K562 (cell line): ENCODE results near the gene PRC1. TPM values are rescaled to one million over a fixed set of nuclear protein-coding genes. Genes with fewer than 3 reads are reported as not detected.

Experiments used
- ATAC-seq: fragments of 200-7000 bp; cut with Tn5 transposase; 3 replicates; pipeline ENCODE4 v1.9.1; 2020; ENCODE audit warnings: moderate library complexity
- BruUV-seq: library from RNA; stranded (reverse); fragments of 400-500 nt; replicated peaks from 2 replicates; lab custom pipeline; 2021; lab: Mats Ljungman, UMichigan
- CTCF ChIA-PET: fragments of 300-600 bp; formaldehyde crosslinking; extraction: SDS; loops from one replicate; lab custom pipeline; 2021; ENCODE audit warnings: low intra/inter-chr PET ratio; lab: Yijun Ruan, JAX
- POLR2A ChIA-PET: fragments of 300-600, 350-650 bp; sonication (Branson Sonifier 250); formaldehyde crosslinking; extraction: SDS; loops from one replicate; lab custom pipeline; 2021; ENCODE audit warnings: antibody characterized with exemption, inconsistent platforms; lab: Yijun Ruan, JAX
- DNase-seq, 4 experiments: peaks; one replicate each; pipeline versions ENCODE4 v3.0.0 to v3.0.0-alpha.2; 2011 to 2018; ENCODE audit warnings: low spot score in 3 of 4, mixed read lengths in 3 of 4; ENCODE audit errors: extremely low read depth in 1 of 4
- FAIRE-seq: peaks from 2 replicates; lab custom pipeline; 2011; peaks lifted over from hg19 to GRCh38; lab: Jason Lieb, UNC
- H2AFZ ChIP-seq: 2 replicates; pipeline ENCODE4 v1.6.0; 2011; ENCODE audit warnings: low read depth, low read length, control low read depth, inconsistent platforms
- H3K27ac ChIP-seq: fragments of 200-600 bp; 3 replicates; pipeline ENCODE4 v1.8.0; 2011; ENCODE audit warnings: low read depth, mild to moderate bottlenecking, control low read depth, inconsistent platforms, low read length, moderate library complexity, mixed read lengths; ENCODE audit errors: extremely low read depth
- H3K27me3 ChIP-seq, 2 experiments: fragments of 300-600 bp in 1 of 2; 2 replicates in 1 of 2; 3 replicates in 1 of 2; pipeline versions ENCODE4 v1.6.0 to v1.8.0; 2011; ENCODE audit warnings: inconsistent platforms in 2 of 2, low read length in 2 of 2, mild to moderate bottlenecking in 1 of 2, mixed read lengths in 1 of 2, moderate library complexity in 1 of 2; ENCODE audit not compliant: control insufficient read depth in 2 of 2, insufficient read depth in 2 of 2
- H3K36me3 ChIP-seq: fragments of 300-600 bp; 3 replicates; pipeline ENCODE4 v1.8.0; 2011; ENCODE audit warnings: mild to moderate bottlenecking, low read length, inconsistent platforms; ENCODE audit not compliant: control insufficient read depth, insufficient read depth
- H3K4me1 ChIP-seq, 2 experiments: fragments of 200-600 bp in 1 of 2; replicated peaks in 1 of 2; 2 replicates in 1 of 2; 3 replicates in 1 of 2; pipeline versions ENCODE4 v1.5.1 to v1.8.0; 2011; ENCODE audit warnings: inconsistent platforms in 2 of 2, low read length in 2 of 2, mild to moderate bottlenecking in 1 of 2, mixed read lengths in 1 of 2, moderate library complexity in 1 of 2; ENCODE audit not compliant: control insufficient read depth in 2 of 2, insufficient read depth in 2 of 2
- H3K4me2 ChIP-seq: 2 replicates; pipeline ENCODE4 v1.6.1; 2011; ENCODE audit warnings: low read length, control low read depth, inconsistent platforms, mixed read lengths; ENCODE audit not compliant: insufficient read depth
- H3K4me3 ChIP-seq: fragments of 200-600 bp; sonication (generic), shearing (Covaris generic); 2 replicates; pipeline ENCODE4 v1.5.1; 2016; ENCODE audit warnings: control low read depth, inconsistent platforms
- H3K79me2 ChIP-seq: fragments of 200-600 bp; 3 replicates; pipeline ENCODE4 v1.8.0; 2011; ENCODE audit warnings: low read length, inconsistent platforms; ENCODE audit not compliant: control insufficient read depth, insufficient read depth
- H3K9ac ChIP-seq, 2 experiments: 2 replicates each; pipeline versions ENCODE4 v1.6.0 to v1.6.1; 2011; ENCODE audit warnings: low read depth in 2 of 2, low read length in 2 of 2, control low read depth in 1 of 2, inconsistent platforms in 1 of 2, mild to moderate bottlenecking in 1 of 2, mixed read lengths in 1 of 2; ENCODE audit not compliant: insufficient read depth in 1 of 2
- H3K9me1 ChIP-seq: one replicate; pipeline ENCODE4 v1.6.0; 2011; ENCODE audit warnings: inconsistent platforms, mild to moderate bottlenecking, low read length, moderate library complexity; ENCODE audit not compliant: control insufficient read depth, insufficient read depth
- H3K9me3 ChIP-seq: replicated peaks from 2 replicates; pipeline ENCODE4 v1.5.1; 2011; ENCODE audit warnings: low read depth, low read length, inconsistent platforms; ENCODE audit not compliant: control insufficient read depth, insufficient read depth
- H4K20me1 ChIP-seq: replicated peaks from 2 replicates; pipeline ENCODE4 v1.6.1; 2011; ENCODE audit warnings: low read length, inconsistent platforms, mixed read lengths; ENCODE audit not compliant: control insufficient read depth, insufficient read depth
- ARID1B ChIP-seq: fragments of 450-650 bp; IDR thresholded peaks from 2 replicates; pipeline ENCODE4 v1.6.1; 2016; ENCODE audit warnings: antibody characterized with exemption, mild to moderate bottlenecking, inconsistent platforms
- E2F3 ChIP-seq: fragments of 250-450 bp; sonication (Bioruptor Pico); IDR thresholded peaks from 2 replicates; pipeline ENCODE4 v1.4.0; 2020; ENCODE audit warnings: mild to moderate bottlenecking
- HDAC3 ChIP-seq: fragments of 450-650 bp; IDR thresholded peaks from 2 replicates; pipeline ENCODE4 v1.6.1; 2018; ENCODE audit warnings: borderline replicate concordance, mild to moderate bottlenecking, moderate library complexity; ENCODE audit not compliant: partially characterized antibody
- LEF1 ChIP-seq: fragments of 450-650 bp; IDR thresholded peaks from 2 replicates; pipeline ENCODE4 v1.6.1; 2016; ENCODE audit warnings: mild to moderate bottlenecking
- MEIS2 ChIP-seq: fragments of 450-650 bp; IDR thresholded peaks from 2 replicates; pipeline ENCODE4 v1.6.1; 2014; ENCODE audit warnings: mild to moderate bottlenecking; ENCODE audit not compliant: partially characterized antibody
- RBM14 ChIP-seq: fragments of 200-400 bp; formaldehyde crosslinking; IDR thresholded peaks from 2 replicates; pipeline ENCODE4 v1.6.1; 2018; ENCODE audit warnings: low read depth, mild to moderate bottlenecking, low read length, moderate library complexity, borderline replicate concordance; ENCODE audit not compliant: insufficient read depth
- ZNF12 ChIP-seq: sonication (generic); formaldehyde crosslinking; IDR thresholded peaks from 2 replicates; pipeline ENCODE4 v1.4.0; 2020; ENCODE audit warnings: mild to moderate bottlenecking, missing genetic modification reagents
- ZNF146 ChIP-seq: IDR thresholded peaks from one replicate; pipeline ENCODE4 v1.6.1; 2018; ENCODE audit warnings: missing compliant biosample characterization; ENCODE audit not compliant: unreplicated experiment
- ZNF24 ChIP-seq: fragments of 450-650 bp; IDR thresholded peaks from 2 replicates; pipeline ENCODE4 v1.6.1; 2016
- ZNF316 ChIP-seq: fragments of 450-650 bp; IDR thresholded peaks from 2 replicates; pipeline ENCODE4 v1.6.1; 2016
- ZNF780A ChIP-seq: fragments of 250-450 bp; sonication (Bioruptor Pico); IDR thresholded peaks from 2 replicates; pipeline ENCODE4 v1.5.0; 2021; ENCODE audit warnings: mild to moderate bottlenecking
- WGBS: fragments of 100-300 bp; shearing (Covaris generic); methylation state at CpG from one replicate; pipeline ENCODE4 v1.1.6; 2016; ENCODE audit warnings: low coverage, mixed read lengths; ENCODE audit not compliant: insufficient coverage; ENCODE audit errors: missing lambda C conversion rate; 5-methylcytosine and 5-hydroxymethylcytosine counted together
- in situ Hi-C: fragments of 300-500 bp; cut with MboI; formaldehyde crosslinking; loops from 4 replicates; pipeline ENCODE4 v1.15.0; 2018; ENCODE audit warnings: inconsistent platforms, mixed read lengths
- intact Hi-C: fragments of 100-400 bp; cut with micrococcal nuclease; formaldehyde crosslinking; loops from 2 replicates; pipeline ENCODE4 v1.14.2; 2022
- polyA plus RNA-seq, 8 experiments: library from polyadenylated mRNA; depleted of rRNA in 4 of 8; stranded (reverse) in 5 of 8; unstranded in 3 of 8; fragments of >200 nt; fragmentation: Nextera tagmentation in 2 of 8; fragmentation: Illumina TruSeq in 1 of 8; extraction: Ambion mirVana in 2 of 8; extraction: Trizol in 1 of 8; gene quantifications; 2 replicates each; pipeline versions ENCODE4 v1.2.1 to v1.2.3, GENCODE V29; 2011 to 2014; ENCODE audit warnings: inconsistent platforms in 1 of 8, missing spikeins in 1 of 8
- total RNA-seq, 7 experiments: library from RNA; depleted of rRNA in 6 of 7; stranded (reverse); fragments of >200 nt in 6 of 7; fragmentation: Illumina TruSeq in 2 of 7; extraction: Trizol in 2 of 7; gene quantifications; 2 replicates each; pipeline versions ENCODE4 v1.2.1 to v1.2.3, GENCODE V29; 2011 to 2021; ENCODE audit warnings: low replicate concordance in 1 of 7
- TF ChIP-seq, protein P1 (sequence below): IDR thresholded peaks from 2 replicates; pipeline ENCODE4 v1.6.1; 2016; ENCODE audit warnings: missing genetic modification characterization, missing compliant biosample characterization
- TF ChIP-seq, protein P2 (sequence below): fragments of 250-450 bp; sonication (Bioruptor Pico); IDR thresholded peaks from 2 replicates; pipeline ENCODE4 v1.8.0; 2021; ENCODE audit warnings: moderate library complexity, mild to moderate bottlenecking, inconsistent platforms

Gene PRC1
- total and polyA plus RNA-seq, 9 of the 15 experiments (the other 6 are each of a cell fraction or from before 2014, with no cell fraction given) = 156 to 391 (median 240) TPM

DNA sequence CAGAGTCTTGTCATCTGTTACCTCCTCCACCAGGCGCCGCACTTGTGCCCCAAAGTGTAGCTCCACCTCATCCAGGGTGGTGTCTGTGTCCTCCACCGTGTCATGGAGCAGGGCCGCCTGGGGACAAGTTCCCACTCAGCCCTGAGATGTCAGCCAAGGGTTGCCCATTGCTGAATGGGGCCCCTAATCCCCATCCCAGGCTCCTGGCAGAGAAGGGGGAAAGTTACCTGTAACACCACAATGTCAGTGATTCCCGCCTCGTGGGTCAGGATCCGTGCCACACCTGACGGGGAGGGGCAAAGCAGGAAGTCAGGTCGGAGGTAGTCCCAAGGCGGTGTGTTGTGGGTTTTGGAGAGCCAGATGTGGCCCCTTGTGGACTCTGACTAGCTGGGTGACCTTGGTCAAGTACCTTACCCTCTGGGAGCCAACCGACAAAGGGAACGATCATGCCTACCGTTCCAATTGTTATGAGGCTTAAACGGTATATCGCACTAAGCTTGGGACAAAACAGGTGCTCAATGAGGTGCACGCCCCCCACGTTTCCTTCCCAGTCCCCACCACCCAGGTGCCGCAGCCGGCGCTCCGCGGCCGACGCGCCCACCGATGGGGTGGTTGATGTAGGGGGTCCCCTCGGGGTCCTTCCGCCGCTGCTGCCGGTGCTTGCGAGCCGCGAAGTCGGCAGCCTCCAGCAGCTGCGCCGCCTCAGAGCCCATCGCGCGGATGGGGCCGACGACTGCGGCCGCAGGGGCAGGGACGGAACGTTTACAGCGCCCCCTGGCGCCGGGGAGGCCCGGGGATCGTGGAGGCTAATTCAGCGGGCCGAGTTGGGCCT lies 62.3 kb downstream of the PRC1 start, which contains the start of gene HDDC3:
Gene HDDC3, minus strand, starts transcription at position 722 of the 832 bp plus-strand sequence. Its CDS starts 9 bp downstream, at position 713.
- peak; percentile 80 to 94 (median 86) for DNase-seq
- Histone ChIP-seq H3K36me3 (peaks cover 16% of the 10 kb centered on the region), H3K9me1 (no peaks in the 10 kb centered on the region), H3K9me3 (no peaks in the 10 kb centered on the region), H3K79me2 (peaks cover 56% of the 10 kb centered on the region), H3K27me3 (no peaks in the 10 kb centered on the region), H3K9ac (peak within 1 kb of the TSS; percentile 85 to 96), H4K20me1 (no peaks in the 10 kb centered on the region), H2AFZ (peak within 1 kb of the TSS; percentile 94), H3K4me1 (peaks cover 44 to 69% of the 10 kb centered on the region in 2 experiments), H3K4me2 (peak within 1 kb of the TSS; percentile 99), H3K4me3 (peak within 1 kb of the TSS; percentile 66), H3K27ac (peak within 1 kb of the TSS; percentile 92)
- no TSS peak for BruUV-seq
- peak; percentile 51 for FAIRE-seq
- peak; percentile 74 for ATAC-seq
- intact Hi-C loops (loop anchor here (1.0 to 10.0 kb wide), 7 partner anchors 31 to 637 kb away; no protein-coding TSS in a partner anchor), in situ Hi-C loops (no loop called here)
- POLR2A ChIA-PET = interaction anchor here (0.6 to 6.7 kb wide), 26 partner anchors 10 to 627 kb away, joined by 3 to 70 read pairs (median 4); partner anchors contain the start of gene MAN2A2
- 1% methylated on average over 48 of the region's 52 CpGs for WGBS
- CTCF ChIA-PET = interaction anchor here (0.8 to 2.2 kb wide), 8 partner anchors 30 to 639 kb away, joined by 3 to 8 read pairs (median 4); no protein-coding TSS in a partner anchor
- TF ChIP-seq ARID1B (no peak; the same call in 1 of the 2 replicates), RBM14 (0 out of 2 replicates have a peak, but pooled peaks have one; percentile 38), LEF1 (no peak), HDAC3 (no peak), ZNF780A (no peak), ZNF316 (no peak), ZNF12 (CRISPR knock-in tag) (no peak), ZNF146 (CRISPR knock-in tag) (no peak), MEIS2 (no peak), E2F3 (CRISPR knock-in tag) (peak; percentile 66; the same call in 1 of the 2 replicates), ZNF24 (peak; percentile 64; the same call in 1 of the 2 replicates)
- TF ChIP-seq, protein P1, sequence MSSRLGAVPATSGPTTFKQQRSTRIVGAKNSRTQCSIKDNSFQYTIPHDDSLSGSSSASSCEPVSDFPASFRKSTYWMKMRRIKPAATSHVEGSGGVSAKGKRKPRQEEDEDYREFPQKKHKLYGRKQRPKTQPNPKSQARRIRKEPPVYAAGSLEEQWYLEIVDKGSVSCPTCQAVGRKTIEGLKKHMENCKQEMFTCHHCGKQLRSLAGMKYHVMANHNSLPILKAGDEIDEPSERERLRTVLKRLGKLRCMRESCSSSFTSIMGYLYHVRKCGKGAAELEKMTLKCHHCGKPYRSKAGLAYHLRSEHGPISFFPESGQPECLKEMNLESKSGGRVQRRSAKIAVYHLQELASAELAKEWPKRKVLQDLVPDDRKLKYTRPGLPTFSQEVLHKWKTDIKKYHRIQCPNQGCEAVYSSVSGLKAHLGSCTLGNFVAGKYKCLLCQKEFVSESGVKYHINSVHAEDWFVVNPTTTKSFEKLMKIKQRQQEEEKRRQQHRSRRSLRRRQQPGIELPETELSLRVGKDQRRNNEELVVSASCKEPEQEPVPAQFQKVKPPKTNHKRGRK (tag) = no peak
- TF ChIP-seq, protein P2, sequence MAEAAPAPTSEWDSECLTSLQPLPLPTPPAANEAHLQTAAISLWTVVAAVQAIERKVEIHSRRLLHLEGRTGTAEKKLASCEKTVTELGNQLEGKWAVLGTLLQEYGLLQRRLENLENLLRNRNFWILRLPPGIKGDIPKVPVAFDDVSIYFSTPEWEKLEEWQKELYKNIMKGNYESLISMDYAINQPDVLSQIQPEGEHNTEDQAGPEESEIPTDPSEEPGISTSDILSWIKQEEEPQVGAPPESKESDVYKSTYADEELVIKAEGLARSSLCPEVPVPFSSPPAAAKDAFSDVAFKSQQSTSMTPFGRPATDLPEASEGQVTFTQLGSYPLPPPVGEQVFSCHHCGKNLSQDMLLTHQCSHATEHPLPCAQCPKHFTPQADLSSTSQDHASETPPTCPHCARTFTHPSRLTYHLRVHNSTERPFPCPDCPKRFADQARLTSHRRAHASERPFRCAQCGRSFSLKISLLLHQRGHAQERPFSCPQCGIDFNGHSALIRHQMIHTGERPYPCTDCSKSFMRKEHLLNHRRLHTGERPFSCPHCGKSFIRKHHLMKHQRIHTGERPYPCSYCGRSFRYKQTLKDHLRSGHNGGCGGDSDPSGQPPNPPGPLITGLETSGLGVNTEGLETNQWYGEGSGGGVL (CRISPR knock-in tag) = no peak
